Loucy (cell line): ENCODE measurements around the gene PAX5.

Experiments
- H2AFZ ChIP-seq: fragments of 200-600 bp; sonication (generic); 2 replicates; pipeline ENCODE4 v1.6.0; 2016; ENCODE audit warnings: antibody characterized with exemption, mild to moderate bottlenecking, low read length, moderate library complexity
- H3F3A ChIP-seq: fragments of 200-600 bp; 2 replicates; pipeline ENCODE4 v1.6.0; 2016; ENCODE audit warnings: antibody characterized with exemption, low read depth, mild to moderate bottlenecking
- H3K27me3 ChIP-seq: fragments of 200-600 bp; sonication (generic); 2 replicates; pipeline ENCODE4 v1.6.1; 2014; ENCODE audit warnings: low read length, mild to moderate bottlenecking; ENCODE audit not compliant: insufficient read depth, poor library complexity, severe bottlenecking
- H3K36me3 ChIP-seq: fragments of 200-600 bp; sonication (generic); 2 replicates; pipeline ENCODE4 v1.6.1; 2016; ENCODE audit warnings: low read length; ENCODE audit not compliant: insufficient read depth
- H3K4me1 ChIP-seq: fragments of 200-600 bp; sonication (generic); 2 replicates; pipeline ENCODE4 v1.5.1; 2014; ENCODE audit warnings: low read length, mild to moderate bottlenecking; ENCODE audit not compliant: insufficient read depth, poor library complexity, severe bottlenecking
- H3K4me2 ChIP-seq: fragments of 200-600 bp; sonication (generic); 2 replicates; pipeline ENCODE4 v1.6.0; 2014; ENCODE audit warnings: antibody characterized with exemption, low read length, low read depth, mild to moderate bottlenecking; ENCODE audit not compliant: poor library complexity, severe bottlenecking
- H3K4me3 ChIP-seq: fragments of 200-600 bp; sonication (generic); 2 replicates; pipeline ENCODE4 v1.5.1; 2014; ENCODE audit warnings: low read length, mild to moderate bottlenecking, mixed read lengths; ENCODE audit not compliant: poor library complexity, severe bottlenecking
- H3K79me2 ChIP-seq: fragments of 200-600 bp; sonication (generic); 2 replicates; pipeline ENCODE4 v1.6.1; 2014; ENCODE audit warnings: low read length; ENCODE audit not compliant: insufficient read depth
- H3K9ac ChIP-seq: fragments of 200-600 bp; sonication (generic); 2 replicates; pipeline ENCODE4 v1.6.0; 2014; ENCODE audit warnings: mild to moderate bottlenecking, low read depth, low read length, moderate library complexity; ENCODE audit not compliant: poor library complexity, severe bottlenecking
- H3K9me2 ChIP-seq: fragments of 200-600 bp; sonication (generic); replicated peaks from 2 replicates; pipeline ENCODE4 v1.6.1; 2016; ENCODE audit warnings: low read depth, low read length, mixed read lengths
- H3K9me3 ChIP-seq: fragments of 200-600 bp; sonication (generic); 2 replicates; pipeline ENCODE4 v1.6.1; 2014; ENCODE audit warnings: mild to moderate bottlenecking, antibody characterized with exemption, low read length, low read depth; ENCODE audit not compliant: insufficient read depth
- H4K20me1 ChIP-seq: fragments of 200-600 bp; sonication (generic); 2 replicates; pipeline ENCODE4 v1.6.0; 2014; ENCODE audit warnings: antibody characterized with exemption, low read length, mild to moderate bottlenecking; ENCODE audit not compliant: insufficient read depth, poor library complexity, severe bottlenecking
- CTCF ChIP-seq: fragments of 200-600 bp; sonication (generic); conservative IDR thresholded peaks from 2 replicates; pipeline ENCODE4 v1.5.1; 2014; ENCODE audit warnings: mild to moderate bottlenecking, antibody characterized with exemption, low read length
- EZH2phosphoT487 ChIP-seq: fragments of 200-600 bp; IDR thresholded peaks from 2 replicates; pipeline ENCODE4 v1.6.1; 2018; ENCODE audit warnings: antibody characterized with exemption, mild to moderate bottlenecking, moderate library complexity, borderline replicate concordance

The PAX5 gene

GRCh38 chr9:36844961-36845360, 189.1 kb downstream of the PAX5 start:
- H2AFZ ChIP-seq, result no peak overlapping the region
- H3K4me3 ChIP-seq, result no peak overlapping the region
- H4K20me1 ChIP-seq, result no peaks in the 10 kb centered on the region
- H3K36me3 ChIP-seq, result no peaks in the 10 kb centered on the region
- H3K4me1 ChIP-seq, result peaks cover 4% of the 10 kb centered on the region
- H3K9me2 ChIP-seq, result no peaks in the 10 kb centered on the region
- TF ChIP-seq CTCF, result no peak
- TF ChIP-seq EZH2phosphoT487, result no peak
- H3K27me3 ChIP-seq, result no peaks in the 10 kb centered on the region
- no peaks in the 10 kb centered on the region for H3K9me3 ChIP-seq
- H3K9ac ChIP-seq, result no peak overlapping the region
- no peak overlapping the region for H3K4me2 ChIP-seq
- no peaks in the 10 kb centered on the region for H3F3A ChIP-seq
- no peaks in the 10 kb centered on the region for H3K79me2 ChIP-seq

GRCh38 chr9:36843964-36844363, 190.1 kb downstream of the PAX5 start:
- no peak for TF ChIP-seq CTCF
- no peak for TF ChIP-seq EZH2phosphoT487
- H3K4me2 ChIP-seq, result no peak overlapping the region
- H3K79me2 ChIP-seq, result no peaks in the 10 kb centered on the region
- H3K36me3 ChIP-seq, result no peaks in the 10 kb centered on the region
- no peaks in the 10 kb centered on the region for H4K20me1 ChIP-seq
- H3K9me2 ChIP-seq, result no peaks in the 10 kb centered on the region
- no peaks in the 10 kb centered on the region for H3K27me3 ChIP-seq
- H3K4me1 ChIP-seq, result peaks cover 4% of the 10 kb centered on the region
- H3K4me3 ChIP-seq, result no peak overlapping the region
- no peaks in the 10 kb centered on the region for H3F3A ChIP-seq
- H2AFZ ChIP-seq, result no peak overlapping the region
- no peaks in the 10 kb centered on the region for H3K9me3 ChIP-seq
- no peak overlapping the region for H3K9ac ChIP-seq

GRCh38 chr9:36842560-36843530, 191.2 kb downstream of the PAX5 start:
- Histone ChIP-seq H4K20me1 (no peaks in the 10 kb centered on the region), H3K9ac (no peak overlapping the region), H3F3A (no peaks in the 10 kb centered on the region), H3K36me3 (no peaks in the 10 kb centered on the region), H3K4me3 (no peak overlapping the region), H3K4me1 (peaks cover 4% of the 10 kb centered on the region), H3K4me2 (no peak overlapping the region), H2AFZ (no peak overlapping the region), H3K27me3 (no peaks in the 10 kb centered on the region), H3K9me2 (no peaks in the 10 kb centered on the region), H3K9me3 (no peaks in the 10 kb centered on the region), H3K79me2 (no peaks in the 10 kb centered on the region)
- no peak for TF ChIP-seq CTCF
